Esophagus muscularis mucosa (tissue), 4 donors: ENCODE measurements around the gene SLC43A1. TPM values are rescaled to one million over a fixed set of nuclear protein-coding genes. Genes with fewer than 3 reads are reported as not detected.

ENCODE experiments used
- DNase-seq: peaks from one replicate; pipeline ENCODE4 v3.0.0-alpha.2; 2017; ENCODE audit errors: extremely low spot score
- H3K27ac ChIP-seq, 4 donors: fragments of 200-600 bp; sonication (generic); replicated peaks in 1 of 4; 1 replicate in 3 of 4; 2 replicates in 1 of 4; pipeline ENCODE4 v1.5.1; 2016 to 2019; ENCODE audit warnings: mild to moderate bottlenecking in 1 of 4
- H3K27me3 ChIP-seq, 4 donors: fragments of 200-600 bp; sonication (generic); one replicate each; pipeline versions ENCODE4 v1.5.1 to v1.6.0; 2016 to 2019
- H3K36me3 ChIP-seq, 4 donors: fragments of 200-600 bp; sonication (generic); one replicate each; pipeline ENCODE4 v1.5.1; 2016 to 2019
- H3K4me1 ChIP-seq, 4 donors: fragments of 200-600 bp; sonication (generic); one replicate each; pipeline ENCODE4 v1.5.1; 2016 to 2019
- H3K4me3 ChIP-seq, 4 donors: fragments of 200-600 bp; sonication (generic); 1 replicate in 2 of 4; 2 replicates in 2 of 4; pipeline ENCODE4 v1.5.1; 2016 to 2019; ENCODE audit warnings: mild to moderate bottlenecking in 4 of 4, moderate library complexity in 1 of 4
- H3K9me3 ChIP-seq, 4 donors: fragments of 200-600 bp; sonication (generic); 1 replicate in 3 of 4; 2 replicates in 1 of 4; pipeline ENCODE4 v1.5.1; 2016 to 2019
- EP300 ChIP-seq: sonication (generic); formaldehyde crosslinking; IDR thresholded peaks from one replicate; pipeline ENCODE4 v1.6.1; 2017; ENCODE audit warnings: antibody characterized with exemption
- POLR2A ChIP-seq: fragments of 450-650 bp; IDR thresholded peaks from one replicate; pipeline ENCODE4 v1.6.1; 2017; ENCODE audit warnings: antibody characterized with exemption, moderate library complexity, mild to moderate bottlenecking, low read depth
- POLR2AphosphoS5 ChIP-seq, 2 donors: sonication (generic); formaldehyde crosslinking; IDR thresholded peaks; one replicate each; pipeline ENCODE4 v1.6.1; 2017; ENCODE audit warnings: antibody characterized with exemption in 2 of 2
- WGBS: methylation state at CpG from one replicate; pipeline ENCODE4 v1.1.5; 2018; 5-methylcytosine and 5-hydroxymethylcytosine counted together
- intact Hi-C: fragments of 100-400 bp; cut with DNase I; formaldehyde crosslinking; loops from one replicate; pipeline ENCODE4 v1.15.1; 2023
- total RNA-seq, 4 donors: library from RNA; depleted of rRNA; stranded (reverse); fragments of >200 nt; gene quantifications; one replicate each; pipeline versions ENCODE4 v1.1.0 to v1.2.1, GENCODE V29; 2016
- TF ChIP-seq, protein P1 (sequence below), 3 experiments: fragments of 200-600 bp in 2 of 3; fragments of 450-650 bp in 1 of 3; sonication (generic) in 2 of 3; IDR thresholded peaks; one replicate each; pipeline ENCODE4 v1.5.1; 2017 to 2019; ENCODE audit warnings: antibody characterized with exemption in 3 of 3, mild to moderate bottlenecking in 2 of 3, moderate library complexity in 1 of 3

Gene SLC43A1
- total RNA-seq, 4 donors from 2014 or later, result 17.7 to 33.2 (median 23.5) TPM

DNA sequence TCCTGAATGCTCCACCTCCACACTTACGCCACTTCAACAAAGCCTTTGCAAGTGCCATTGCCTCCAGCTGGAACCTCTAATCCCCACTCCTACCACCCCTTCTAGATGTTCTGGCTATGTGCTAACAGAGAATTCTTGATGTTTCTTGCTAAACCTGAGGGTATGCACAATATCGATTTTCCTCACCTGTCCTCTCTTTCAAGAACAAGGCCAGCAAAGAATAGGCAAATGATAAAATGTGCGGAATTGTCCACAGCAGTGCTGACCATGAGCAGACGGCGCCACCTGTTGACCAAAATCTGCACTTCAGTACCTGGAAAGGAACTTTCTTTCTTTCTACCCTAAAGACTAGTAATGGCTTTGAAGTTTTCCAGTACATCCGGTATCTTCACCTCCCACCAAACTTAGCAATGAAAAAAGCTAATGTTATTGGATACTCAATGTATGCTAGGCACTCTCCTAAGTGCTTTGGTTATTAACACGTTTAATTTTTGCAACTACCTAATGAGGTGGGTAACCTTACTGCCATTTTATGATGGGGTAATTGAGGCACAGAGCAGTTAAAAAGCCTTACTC lies 11.6 kb upstream of the SLC43A1 start:
- peak; percentile 93 for DNase-seq
- Histone ChIP-seq H3K4me1 (peaks cover 13 to 23% (median 21%) of the 10 kb centered on the region in 4 donors), H3K27ac (no peak overlapping the region), H3K36me3 (peaks cover 0 to 19% (median 12%) of the 10 kb centered on the region in 4 donors), H3K9me3 (no peaks in the 10 kb centered on the region), H3K4me3 (no peak overlapping the region), H3K27me3 (no peaks in the 10 kb centered on the region)
- intact Hi-C loops, result loop anchor here (1.0 to 5.0 kb wide), 3 partner anchors 34 to 180 kb away; no protein-coding TSS in a partner anchor
- TF ChIP-seq POLR2AphosphoS5 (IDR thresholded peaks at IDR 0.05), result peak in 1 of 2 donors; percentile 23
- TF ChIP-seq POLR2A, result no peak
- TF ChIP-seq, protein P1, sequence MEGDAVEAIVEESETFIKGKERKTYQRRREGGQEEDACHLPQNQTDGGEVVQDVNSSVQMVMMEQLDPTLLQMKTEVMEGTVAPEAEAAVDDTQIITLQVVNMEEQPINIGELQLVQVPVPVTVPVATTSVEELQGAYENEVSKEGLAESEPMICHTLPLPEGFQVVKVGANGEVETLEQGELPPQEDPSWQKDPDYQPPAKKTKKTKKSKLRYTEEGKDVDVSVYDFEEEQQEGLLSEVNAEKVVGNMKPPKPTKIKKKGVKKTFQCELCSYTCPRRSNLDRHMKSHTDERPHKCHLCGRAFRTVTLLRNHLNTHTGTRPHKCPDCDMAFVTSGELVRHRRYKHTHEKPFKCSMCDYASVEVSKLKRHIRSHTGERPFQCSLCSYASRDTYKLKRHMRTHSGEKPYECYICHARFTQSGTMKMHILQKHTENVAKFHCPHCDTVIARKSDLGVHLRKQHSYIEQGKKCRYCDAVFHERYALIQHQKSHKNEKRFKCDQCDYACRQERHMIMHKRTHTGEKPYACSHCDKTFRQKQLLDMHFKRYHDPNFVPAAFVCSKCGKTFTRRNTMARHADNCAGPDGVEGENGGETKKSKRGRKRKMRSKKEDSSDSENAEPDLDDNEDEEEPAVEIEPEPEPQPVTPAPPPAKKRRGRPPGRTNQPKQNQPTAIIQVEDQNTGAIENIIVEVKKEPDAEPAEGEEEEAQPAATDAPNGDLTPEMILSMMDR (IDR thresholded peaks at IDR 0.05), result peak; percentile 92 to 93 (median 92)
- no peak for TF ChIP-seq EP300
- WGBS, result 20% methylated on average over 7 of the region's 7 CpGs

DNA sequence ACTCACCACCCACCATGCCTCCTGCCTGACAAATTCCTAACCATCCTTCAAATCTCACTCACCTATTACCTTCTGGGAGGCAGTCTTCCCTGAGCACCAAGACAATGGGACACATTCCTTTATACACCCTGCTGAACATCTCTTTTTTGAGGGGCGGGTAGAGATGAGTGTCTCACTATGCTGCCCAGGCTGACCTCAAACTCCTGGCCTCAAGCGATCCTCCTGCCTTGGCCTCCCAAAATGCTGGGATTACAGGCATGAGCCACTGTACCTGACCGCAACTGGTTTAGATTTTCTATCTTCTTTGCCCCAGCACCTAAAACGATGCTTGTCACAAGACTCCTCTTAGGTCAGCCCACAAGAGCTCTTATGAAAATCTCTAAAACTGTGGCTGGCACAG lies 7.9 kb upstream of the SLC43A1 start:
- no peak for DNase-seq

DNA sequence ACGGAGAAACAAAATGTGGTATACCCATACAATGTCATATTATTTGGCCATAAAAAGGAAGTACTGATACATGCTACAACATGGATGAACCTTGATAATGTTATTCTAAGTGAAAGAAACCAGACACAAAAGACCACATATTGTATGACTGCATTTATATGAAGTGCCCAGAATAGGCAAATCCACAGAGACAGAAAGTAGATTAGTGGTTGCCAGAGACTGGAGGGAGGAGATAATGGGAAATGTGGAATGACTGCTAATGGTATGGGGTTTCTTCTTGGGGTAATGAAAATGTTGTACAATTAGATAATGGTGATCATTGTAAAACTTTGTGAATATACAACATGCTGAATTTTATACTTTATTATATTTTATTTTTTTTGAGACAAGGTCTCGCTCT lies 5.6 kb upstream of the SLC43A1 start:
- Histone ChIP-seq H3K27me3 (no peaks in the 10 kb centered on the region), H3K36me3 (peaks cover 0 to 2% (median 0%) of the 10 kb centered on the region in 4 donors), H3K4me3 (no peak overlapping the region), H3K27ac (no peak overlapping the region), H3K4me1 (peaks cover 1 to 5% (median 4%) of the 10 kb centered on the region in 4 donors), H3K9me3 (no peaks in the 10 kb centered on the region)
- TF ChIP-seq POLR2A (no peak), EP300 (no peak), POLR2AphosphoS5 (IDR thresholded peaks at IDR 0.05) (no peak)
- TF ChIP-seq, protein P1 (IDR thresholded peaks at IDR 0.05), result no peak
- intact Hi-C loops, result no loop called here
- no peak for DNase-seq
- 85% methylated on average over 2 of the region's 2 CpGs for WGBS

More for the DNA sequence above, 7.9 kb upstream of the SLC43A1 start:
- Histone ChIP-seq H3K9me3 (no peaks in the 10 kb centered on the region), H3K36me3 (peaks cover 0 to 12% (median 7%) of the 10 kb centered on the region in 4 donors), H3K4me1 (no peaks in the 10 kb centered on the region), H3K27me3 (no peaks in the 10 kb centered on the region), H3K4me3 (no peak overlapping the region), H3K27ac (no peak overlapping the region)
- no peak for TF ChIP-seq POLR2AphosphoS5 (IDR thresholded peaks at IDR 0.05)
- no peak for TF ChIP-seq POLR2A
- no peak for TF ChIP-seq EP300
- TF ChIP-seq, protein P1 (IDR thresholded peaks at IDR 0.05), result no peak
- WGBS, result 91% methylated on average over 4 of the region's 4 CpGs
- intact Hi-C loops, result no loop called here

DNA sequence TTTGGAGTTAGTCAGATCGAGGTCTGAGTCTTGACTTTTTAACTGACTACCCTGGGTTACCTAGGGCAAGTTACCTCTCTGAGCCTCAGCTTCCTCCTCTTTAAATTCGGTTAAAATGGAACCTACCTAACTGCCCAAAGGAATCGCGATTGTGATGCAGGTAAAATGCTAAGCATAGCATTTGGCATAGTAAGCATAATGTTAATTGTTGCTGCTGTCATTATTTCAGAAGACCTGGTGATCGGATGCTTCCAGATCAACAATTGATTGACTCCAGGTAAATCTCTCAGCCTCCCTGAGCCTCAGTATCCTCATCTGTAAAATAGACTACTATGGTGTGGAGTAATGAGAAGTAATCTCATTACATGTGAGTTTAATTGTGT lies 550 bp upstream of the SLC43A1 start:
- H3K27me3 ChIP-seq, result no peaks in the 10 kb centered on the region
- TF ChIP-seq EP300 (no peak), POLR2AphosphoS5 (IDR thresholded peaks at IDR 0.05) (no peak), POLR2A (no peak)
- TF ChIP-seq, protein P1 (IDR thresholded peaks at IDR 0.05), result no peak
- 22% methylated on average over 5 of the region's 5 CpGs for WGBS
- peak overlapping the region; percentile 72 to 82 (median 80) for H3K27ac ChIP-seq
- H3K4me3 ChIP-seq, result peak overlapping the region; percentile 82 to 98 (median 91)
- intact Hi-C loops, result no loop called here
- H3K36me3 ChIP-seq, result peaks cover 0 to 7% (median 3%) of the 10 kb centered on the region in 4 donors
- no peaks in the 10 kb centered on the region for H3K9me3 ChIP-seq
- no peak for DNase-seq
- H3K4me1 ChIP-seq, result peaks cover 9 to 31% (median 24%) of the 10 kb centered on the region in 4 donors
